ENCODE measurements around the gene CHRNA3.

Gene CHRNA3

DNA sequence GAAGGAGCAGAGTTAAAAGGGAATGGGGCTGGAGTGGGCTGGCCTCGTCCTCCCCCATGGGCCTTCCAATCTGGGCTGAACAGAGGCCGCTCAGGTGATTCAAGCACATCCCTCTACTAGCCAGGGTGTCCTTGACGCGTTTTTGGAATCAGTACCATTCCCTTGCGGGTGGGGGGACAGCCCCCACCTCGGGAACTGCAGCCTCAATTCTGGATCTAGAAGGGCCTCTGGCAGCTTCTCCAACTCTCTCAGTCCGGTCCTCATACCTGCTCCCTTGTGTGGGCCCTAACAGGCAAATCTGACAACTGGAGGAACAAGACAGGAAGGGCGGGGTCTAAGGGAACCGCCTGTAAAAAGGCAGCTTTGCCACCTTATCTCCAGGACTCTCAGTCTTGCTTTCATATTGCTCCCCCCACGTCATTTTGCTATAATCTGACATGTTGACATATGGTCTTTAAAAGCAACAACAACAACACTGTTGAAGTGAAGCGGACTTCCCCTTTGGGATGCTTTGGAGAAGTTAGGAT is 21.0 kb upstream of the CHRNA3 start:
- no peak overlapping the region for H3K4me3 ChIP-seq (ENCODE audit: low read length)
- no peak for TF ChIP-seq ZNF274 (IDR thresholded peaks at IDR 0.05; ENCODE audit: low read depth, low read length)

DNA sequence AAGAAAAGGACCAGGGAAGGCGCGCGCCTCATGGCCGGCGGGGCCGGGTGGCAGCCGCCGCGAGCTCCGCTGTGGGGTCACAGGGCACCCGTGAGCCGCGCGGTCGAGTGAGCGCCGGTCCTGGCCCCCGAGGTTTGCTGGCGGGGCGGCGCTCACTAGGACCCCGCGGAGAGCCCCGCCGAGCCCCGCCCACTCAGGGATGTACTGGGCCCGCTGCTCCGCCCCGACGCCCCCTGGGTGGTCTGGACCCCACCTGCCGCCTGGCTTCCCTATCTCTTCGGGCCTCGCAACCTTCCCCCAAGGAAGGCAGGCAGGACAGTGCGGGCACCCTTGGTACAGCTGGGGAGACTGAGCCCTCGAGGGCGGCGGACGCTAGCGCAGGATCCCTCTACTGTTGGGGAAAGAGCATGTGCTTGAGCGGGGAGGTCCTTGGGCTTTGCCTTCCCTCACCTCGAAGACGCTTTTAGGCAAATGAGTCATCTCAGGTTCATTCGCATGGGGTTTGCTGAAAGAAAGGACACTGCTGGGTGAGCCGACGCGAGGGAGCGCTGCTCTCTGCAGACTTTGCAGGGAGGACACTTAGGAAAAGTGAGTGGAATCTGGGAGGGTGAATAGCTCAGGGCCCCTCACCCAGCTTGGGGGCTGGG is 20.4 kb upstream of the CHRNA3 start, which contains the start of gene CHRNB4:
Gene CHRNB4 (minus strand): TSS at position 109 of the 647 bp plus-strand sequence. CDS start 77 bp downstream, at position 32.
- no peak for TF ChIP-seq ZNF274 (IDR thresholded peaks at IDR 0.05; ENCODE audit: low read depth, low read length)
- peak within 1 kb of the TSS; percentile 12; the same call in 1 of the 2 replicates for H3K4me3 ChIP-seq (ENCODE audit: low read length)

DNA sequence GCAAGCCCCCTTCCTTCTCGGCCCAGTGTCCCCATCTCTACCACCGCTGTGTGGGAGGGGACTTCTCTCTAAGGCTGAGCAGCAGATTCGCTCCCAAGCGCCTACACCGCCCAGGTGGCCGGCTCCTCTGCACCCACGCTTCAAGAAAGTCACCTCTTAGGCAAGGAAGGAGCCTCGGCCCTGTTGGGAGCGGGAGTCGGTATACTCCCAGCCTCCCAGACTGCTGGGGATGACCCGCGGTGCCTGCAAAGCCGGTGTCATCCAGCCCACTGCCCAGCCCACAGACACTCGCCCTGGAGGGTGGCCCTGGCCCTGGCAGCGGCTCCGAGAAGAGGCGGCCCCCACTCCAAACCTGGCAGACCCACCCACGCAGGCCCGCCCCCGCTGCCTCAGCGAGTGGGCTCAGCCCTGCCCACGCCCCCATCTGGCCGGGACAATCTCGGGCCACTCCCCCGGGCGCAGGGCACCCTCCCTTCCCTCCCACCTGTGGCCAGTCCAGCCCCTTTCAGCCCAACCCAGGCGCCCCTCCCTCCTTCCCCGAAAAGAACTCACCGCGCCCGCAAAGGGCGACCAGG is 19.8 kb upstream of the CHRNA3 start:
- no peak for TF ChIP-seq ZNF274 (IDR thresholded peaks at IDR 0.05; ENCODE audit: low read depth, low read length)
- H3K4me3 ChIP-seq (ENCODE audit: low read length), result peak overlapping the region; percentile 12; the same call in 1 of the 2 replicates

DNA sequence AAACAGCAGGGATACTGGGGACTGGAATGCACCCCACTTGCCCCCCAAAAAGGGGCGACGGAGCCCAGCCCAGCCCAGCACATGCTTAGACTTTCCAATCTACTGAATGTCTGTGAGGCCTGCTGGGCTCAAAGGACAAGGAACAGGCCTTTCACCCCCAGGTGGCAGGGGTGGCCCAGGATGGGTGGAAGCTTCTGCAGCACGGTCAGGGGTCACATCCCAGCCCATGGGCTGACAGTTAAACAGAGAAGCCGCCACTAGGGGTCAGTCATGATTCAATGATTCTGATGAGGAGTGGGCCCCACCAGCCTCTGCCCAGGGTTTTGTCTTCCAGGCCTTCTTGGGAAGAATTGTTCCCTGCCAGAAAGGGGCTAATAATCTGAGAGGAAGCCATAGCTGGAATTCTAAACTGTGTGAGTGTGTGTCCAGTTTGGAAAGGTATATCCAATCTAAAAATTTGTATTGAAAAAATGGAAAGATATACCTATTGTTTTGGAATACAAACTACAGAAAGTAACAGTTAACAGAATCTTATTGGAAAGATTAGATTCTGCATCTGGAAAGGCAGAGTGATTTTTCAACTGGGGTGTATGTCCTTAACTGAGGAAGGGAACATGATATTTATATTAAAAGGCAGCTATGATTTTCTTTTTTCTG is 18.0 kb upstream of the CHRNA3 start:
- no peak overlapping the region for H3K4me3 ChIP-seq (ENCODE audit: low read length)
- TF ChIP-seq ZNF274 (IDR thresholded peaks at IDR 0.05; ENCODE audit: low read depth, low read length), result no peak

DNA sequence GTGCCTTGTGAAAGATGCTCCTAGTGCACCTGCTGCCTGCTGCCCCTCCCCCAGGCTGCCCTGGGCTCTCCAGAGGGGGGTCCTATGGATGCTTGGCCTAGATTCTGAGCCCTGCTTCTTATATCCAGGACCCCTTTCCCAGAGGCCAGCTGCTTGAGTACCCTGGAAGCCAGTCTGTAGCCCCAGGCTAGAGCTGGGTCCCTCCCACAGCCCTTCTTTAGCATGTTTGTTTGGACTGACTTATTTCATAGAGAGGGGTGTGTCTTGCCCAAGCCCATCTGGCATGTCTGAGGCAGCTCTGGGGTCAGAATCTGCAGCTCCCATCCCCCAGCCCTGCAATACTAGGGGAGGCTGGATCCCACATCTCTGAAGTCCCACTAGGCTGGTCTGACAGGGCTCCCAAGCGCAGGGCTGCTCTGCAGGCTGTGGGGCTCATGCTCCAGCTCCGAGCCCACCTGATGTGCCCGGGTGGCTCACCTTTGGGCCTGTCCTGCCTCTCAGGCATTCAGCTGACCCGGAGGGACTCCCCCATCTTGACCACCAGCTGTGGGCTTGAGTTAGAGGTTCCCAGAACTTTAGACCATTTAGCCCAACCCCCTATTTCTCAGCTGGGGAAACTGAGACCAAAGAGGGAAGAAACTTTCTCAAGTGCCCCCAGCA is 17.1 kb upstream of the CHRNA3 start:
- no peak for TF ChIP-seq ZNF274 (IDR thresholded peaks at IDR 0.05; ENCODE audit: low read depth, low read length)
- no peak overlapping the region for H3K4me3 ChIP-seq (ENCODE audit: low read length)

DNA sequence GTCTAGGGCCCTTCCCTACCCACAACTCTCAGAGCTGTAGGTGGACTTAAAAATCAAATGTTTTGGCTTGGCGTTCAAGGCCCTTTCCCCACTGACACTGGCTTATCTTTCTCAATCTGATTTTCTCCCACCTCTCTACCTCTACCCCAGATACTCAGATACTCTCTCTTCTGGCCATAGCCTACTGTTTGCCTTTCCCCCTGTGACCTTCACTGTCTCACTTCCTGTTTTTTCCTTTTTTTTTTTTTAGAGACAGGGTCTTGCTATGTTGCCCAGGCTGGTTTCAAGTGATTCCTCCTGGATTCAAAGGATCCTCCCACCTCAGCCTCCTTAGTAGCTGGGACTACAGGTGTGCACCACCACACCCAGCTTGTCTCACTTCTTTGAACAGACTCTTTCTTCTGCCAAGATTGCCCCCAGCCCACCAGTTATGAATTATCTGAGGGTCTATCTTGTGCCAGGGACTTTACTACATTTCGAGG is 15.6 kb upstream of the CHRNA3 start:
- H3K4me3 ChIP-seq (ENCODE audit: low read length), result no peak overlapping the region
- TF ChIP-seq ZNF274 (IDR thresholded peaks at IDR 0.05; ENCODE audit: low read depth, low read length), result no peak

DNA sequence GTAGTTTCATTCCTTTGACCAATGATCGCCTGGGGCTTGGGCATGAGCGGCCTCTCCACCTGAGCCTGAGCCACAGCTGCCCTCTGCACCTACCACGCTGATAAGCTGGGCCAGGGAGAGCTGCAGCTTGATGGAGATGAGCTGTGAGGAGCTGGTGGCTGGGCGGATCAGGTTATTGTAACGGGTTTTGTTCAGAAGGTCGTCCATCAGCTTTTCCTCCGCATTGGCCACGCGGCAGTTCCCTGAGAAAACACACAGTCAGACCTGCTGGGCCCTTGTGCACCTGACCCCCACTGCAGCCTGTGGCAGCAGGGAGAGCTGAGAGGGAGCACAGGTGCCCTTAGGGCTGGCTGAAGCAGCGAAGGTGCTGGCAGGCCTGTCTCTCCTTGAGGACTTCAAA is 14.6 kb upstream of the CHRNA3 start:
- TF ChIP-seq ZNF274 (IDR thresholded peaks at IDR 0.05; ENCODE audit: low read depth, low read length), result no peak
- H3K4me3 ChIP-seq (ENCODE audit: low read length), result no peak overlapping the region

DNA sequence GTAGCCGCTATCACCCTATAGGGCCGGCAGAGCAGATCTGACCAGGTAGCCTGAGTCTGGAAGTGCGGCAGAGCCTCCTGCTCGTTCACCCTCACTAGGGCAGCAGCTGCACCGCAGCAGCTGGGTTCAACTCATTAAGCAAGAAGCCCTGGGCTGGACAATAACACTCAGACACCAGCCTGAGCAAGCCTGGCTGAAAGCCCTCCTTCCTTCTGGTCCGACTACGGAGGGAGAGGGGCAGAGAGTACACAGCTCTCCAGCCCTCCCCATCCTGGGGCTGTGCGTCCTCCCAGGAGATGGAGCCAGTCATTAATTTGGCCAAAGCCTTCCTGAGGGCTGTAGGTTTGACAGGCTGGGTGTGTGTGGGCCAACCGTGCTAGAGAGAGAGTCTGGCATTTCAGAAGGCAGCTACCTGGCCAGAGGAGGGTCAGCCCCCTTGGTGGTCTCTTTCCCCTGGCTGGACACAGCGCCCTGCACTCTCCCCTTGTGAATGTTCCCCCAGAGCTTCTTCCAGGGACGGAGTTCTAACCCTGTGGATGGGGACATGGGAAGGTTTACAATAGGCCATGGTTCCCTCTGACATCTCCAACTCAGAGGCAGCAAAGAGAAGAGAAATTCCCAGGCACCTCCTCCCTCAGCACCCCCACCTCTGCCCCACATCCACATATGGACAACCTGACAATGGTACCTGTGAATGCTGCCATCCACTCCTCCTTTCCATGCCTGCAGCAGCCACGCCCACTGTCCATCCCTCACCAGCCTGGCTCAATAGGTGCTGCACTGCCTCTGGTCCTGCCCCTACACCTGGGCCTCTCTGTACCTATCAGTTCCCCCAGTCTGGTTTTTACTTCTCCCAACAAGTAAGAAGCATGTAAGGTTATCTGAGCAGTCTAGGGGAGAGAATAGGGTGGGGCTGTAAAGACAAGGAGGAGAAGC is 13.7 kb upstream of the CHRNA3 start:
- no peak overlapping the region for H3K4me3 ChIP-seq (ENCODE audit: low read length)
- TF ChIP-seq ZNF274 (IDR thresholded peaks at IDR 0.05; ENCODE audit: low read depth, low read length), result no peak

DNA sequence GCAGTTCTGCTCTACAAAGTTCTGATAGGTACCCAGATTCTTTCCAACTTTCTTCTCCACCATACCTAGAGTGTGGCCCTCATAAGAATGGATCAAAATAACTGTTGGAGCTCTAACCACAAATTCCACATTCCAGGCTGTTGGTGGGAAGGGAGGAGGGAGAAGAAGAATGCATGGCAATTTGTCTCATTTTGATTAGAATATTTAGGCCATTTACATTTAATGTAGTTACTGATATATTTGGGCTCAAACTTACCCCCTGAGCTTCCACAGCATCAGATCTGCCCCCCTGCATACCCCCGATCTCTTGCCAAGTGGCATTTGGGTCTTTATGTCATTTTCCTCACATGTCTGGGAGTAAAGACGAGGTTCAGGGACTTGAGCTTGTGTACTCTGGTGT is 12.6 kb upstream of the CHRNA3 start:
- H3K4me3 ChIP-seq (ENCODE audit: low read length), result no peak overlapping the region
- no peak for TF ChIP-seq ZNF274 (IDR thresholded peaks at IDR 0.05; ENCODE audit: low read depth, low read length)

DNA sequence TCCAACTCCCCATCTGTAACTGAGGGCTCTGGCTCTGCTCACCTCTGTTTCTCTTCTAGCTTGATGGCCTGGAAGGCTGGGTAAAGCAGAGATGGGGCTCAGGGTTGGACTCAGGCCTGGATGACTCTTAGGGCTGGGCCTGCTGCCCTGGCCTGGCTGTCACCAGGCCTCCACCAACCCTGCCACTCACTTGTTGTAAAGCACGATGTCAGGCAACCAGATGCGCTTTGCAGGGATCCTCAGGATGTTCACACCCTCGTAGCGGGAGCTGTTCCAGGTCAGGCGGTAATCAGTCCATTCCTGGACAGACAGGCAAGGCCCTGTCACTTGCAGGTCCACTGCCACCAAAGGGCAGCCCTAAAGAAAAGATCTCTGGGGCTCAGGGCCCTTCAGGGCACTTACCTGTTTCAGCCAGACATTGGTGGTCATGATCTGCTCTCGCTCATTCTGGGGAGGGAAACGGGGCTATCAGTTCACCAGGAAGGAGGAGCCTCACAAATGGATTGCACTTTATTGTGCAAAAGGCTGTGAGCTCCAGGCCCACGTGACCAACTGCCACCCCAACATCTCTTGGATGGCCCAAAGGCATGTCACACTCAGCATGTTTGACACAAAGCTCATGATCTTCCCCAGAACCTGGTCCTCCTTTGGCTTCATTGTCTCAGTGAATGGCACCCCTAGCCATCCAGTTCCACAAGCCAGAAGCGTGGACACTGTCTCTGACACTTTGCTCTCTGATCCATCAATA is 10.3 kb upstream of the CHRNA3 start:
- no peak for TF ChIP-seq ZNF274 (IDR thresholded peaks at IDR 0.05; ENCODE audit: low read depth, low read length)
- H3K4me3 ChIP-seq (ENCODE audit: low read length), result no peak overlapping the region

DNA sequence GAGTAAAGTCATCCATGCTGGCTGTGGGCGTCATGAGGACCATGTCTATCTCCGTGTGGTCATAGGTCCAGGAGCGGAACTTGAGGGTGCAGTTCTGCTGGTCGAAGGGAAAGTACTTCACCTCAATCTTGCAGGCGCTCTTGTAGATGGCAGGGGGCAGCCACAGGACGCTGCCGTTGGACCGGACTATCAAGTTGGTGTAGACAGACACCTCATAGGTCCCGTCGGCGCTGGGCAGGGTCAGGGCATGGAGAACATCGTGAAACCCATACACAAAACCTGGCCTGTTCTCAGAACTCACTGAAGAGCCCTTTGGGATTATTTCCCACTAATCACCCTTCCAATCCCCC is 8.9 kb upstream of the CHRNA3 start:
- TF ChIP-seq ZNF274 (IDR thresholded peaks at IDR 0.05; ENCODE audit: low read depth, low read length), result no peak

DNA sequence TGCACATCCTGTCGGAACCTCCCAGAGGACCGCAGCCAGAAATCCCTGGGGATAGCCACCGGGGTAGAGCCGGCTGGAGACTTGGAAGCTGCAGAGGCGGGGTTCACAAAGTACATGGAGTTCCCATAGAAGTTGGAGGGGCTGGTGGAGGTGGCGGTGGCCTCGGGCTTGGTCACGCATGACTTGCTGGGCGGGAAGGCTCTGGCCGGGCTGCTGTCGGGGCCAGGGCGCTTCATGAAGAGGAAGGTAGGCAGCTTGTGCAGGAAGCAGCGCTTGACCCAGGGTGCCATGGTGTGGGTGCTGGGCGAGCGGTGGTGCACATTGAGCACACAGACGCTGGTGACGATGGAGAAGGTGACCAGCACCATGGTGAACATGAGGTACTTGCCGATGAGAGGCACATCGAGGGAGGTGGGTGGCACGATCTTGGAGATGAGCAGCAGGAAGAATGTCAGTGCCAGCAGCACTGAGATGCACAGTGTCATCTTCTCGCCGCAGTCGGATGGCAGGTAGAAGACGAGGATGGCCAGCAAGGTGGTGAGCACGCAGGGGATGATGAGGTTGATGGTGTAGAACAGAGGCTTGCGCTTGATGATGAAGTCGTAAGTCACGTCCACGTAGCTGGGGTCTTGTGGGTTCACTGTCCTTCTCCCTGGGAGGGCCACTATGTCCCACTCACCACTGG is 8.4 kb upstream of the CHRNA3 start:
- no peak overlapping the region for H3K4me3 ChIP-seq (ENCODE audit: low read length)
- no peak for TF ChIP-seq ZNF274 (IDR thresholded peaks at IDR 0.05; ENCODE audit: low read depth, low read length)

More for the DNA sequence above, 8.9 kb upstream of the CHRNA3 start:
- H3K4me3 ChIP-seq (ENCODE audit: low read length), result no peak overlapping the region
